DMS153 treated with DMSO at 0.1 percent for 48 hours (cell line): Measurements from ENCODE around the gene CYP4V2.

Experiments used
- DNase-seq: peaks from one replicate; lab custom pipeline; 2025; ENCODE audit not compliant: unreplicated experiment; lab: John Stamatoyannopoulos, UW

The CYP4V2 gene

GRCh38 chr4:186191200-186192065, at the start of gene CYP4V2:
TSS of gene CYP4V2 (plus strand) at chr4:186191567. CDS start at chr4:186191824, 257 bp downstream.
- DNase-seq, result peak; percentile 75

- DNase-seq, result no peak
Observed at GRCh38 chr4:186144198-186144945, 47.0 kb upstream of the CYP4V2 start.

GRCh38 chr4:186144946-186145569, 46.3 kb upstream of the CYP4V2 start:
- no peak for DNase-seq

GRCh38 chr4:186146458-186146857, 44.9 kb upstream of the CYP4V2 start:
- DNase-seq, result no peak

- no peak for DNase-seq
Observed at GRCh38 chr4:186148336-186148975, 42.9 kb upstream of the CYP4V2 start.

- no peak for DNase-seq
Observed at GRCh38 chr4:186149872-186150271, 41.5 kb upstream of the CYP4V2 start.

- DNase-seq, result no peak
Observed at GRCh38 chr4:186150926-186151325, 40.4 kb upstream of the CYP4V2 start.

- no peak for DNase-seq
Observed at GRCh38 chr4:186151499-186151898, 39.9 kb upstream of the CYP4V2 start.

- DNase-seq, result no peak
Observed at GRCh38 chr4:186158021-186158813, 33.1 kb upstream of the CYP4V2 start.

GRCh38 chr4:186158966-186159365, 32.4 kb upstream of the CYP4V2 start:
- no peak for DNase-seq

GRCh38 chr4:186159613-186160012, 31.8 kb upstream of the CYP4V2 start:
- DNase-seq, result no peak

- peak; percentile 23 for DNase-seq
Observed at GRCh38 chr4:186161138-186161537, 30.2 kb upstream of the CYP4V2 start.

GRCh38 chr4:186166852-186167512, 24.4 kb upstream of the CYP4V2 start:
- no peak for DNase-seq

GRCh38 chr4:186167605-186168004, 23.8 kb upstream of the CYP4V2 start:
- no peak for DNase-seq

GRCh38 chr4:186168750-186169149, 22.6 kb upstream of the CYP4V2 start:
- DNase-seq, result no peak

- DNase-seq, result no peak
Observed at GRCh38 chr4:186169333-186169944, 21.9 kb upstream of the CYP4V2 start.

- no peak for DNase-seq
Observed at GRCh38 chr4:186169945-186170802, 21.2 kb upstream of the CYP4V2 start.

GRCh38 chr4:186170966-186171365, 20.4 kb upstream of the CYP4V2 start:
- DNase-seq, result no peak

GRCh38 chr4:186172546-186172945, 18.8 kb upstream of the CYP4V2 start:
- DNase-seq, result no peak
